Activated naive CD4-positive, alpha-beta T cell treated with anti-CD3 and anti-CD28 coated beads, Interleukin-2, amount 50 U/mL, for 16 hours (primary cell): ENCODE data around the gene CNKSR3.

ENCODE experiments used
- DNase-seq: peaks from one replicate; pipeline ENCODE4 v3.0.0-alpha.2; 2020

The CNKSR3 gene

GRCh38 chr6:154500769-154501577 is 9.5 kb downstream of the CNKSR3 start:
- no peak for DNase-seq

DNA sequence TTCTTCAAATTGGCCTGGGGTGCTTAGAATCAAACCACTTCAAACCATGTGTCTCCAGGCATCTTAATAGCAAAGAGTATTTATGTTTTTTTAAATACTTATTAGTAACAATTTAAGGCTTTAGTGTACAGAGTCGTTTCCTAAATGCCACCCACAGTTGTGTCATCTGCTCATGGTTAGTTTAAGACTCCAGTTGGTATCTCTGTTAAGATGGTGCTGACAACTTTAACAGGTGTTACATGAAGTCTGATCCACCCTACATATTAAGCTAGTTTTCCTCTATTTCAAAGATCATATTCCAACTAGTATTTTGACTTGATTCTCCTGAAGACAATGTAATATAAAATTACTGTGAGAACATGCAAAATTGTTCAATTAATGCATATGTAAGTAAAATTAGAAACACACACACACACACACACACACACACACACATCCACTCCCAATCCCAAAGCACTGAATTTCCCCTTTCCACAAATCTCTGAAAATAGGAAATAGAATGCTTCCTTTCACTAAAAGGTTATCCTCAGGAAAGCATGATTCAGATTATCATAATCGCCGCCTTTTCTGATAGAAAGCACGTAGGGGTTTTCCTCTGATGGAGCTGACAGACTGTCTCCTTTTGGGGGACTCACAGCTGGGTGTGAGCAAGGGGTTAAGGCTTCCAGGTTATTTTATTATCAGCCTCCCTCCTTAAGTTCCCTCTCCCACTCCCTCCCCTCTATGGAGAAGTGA is 10.5 kb downstream of the CNKSR3 start:
- no peak for DNase-seq

DNA sequence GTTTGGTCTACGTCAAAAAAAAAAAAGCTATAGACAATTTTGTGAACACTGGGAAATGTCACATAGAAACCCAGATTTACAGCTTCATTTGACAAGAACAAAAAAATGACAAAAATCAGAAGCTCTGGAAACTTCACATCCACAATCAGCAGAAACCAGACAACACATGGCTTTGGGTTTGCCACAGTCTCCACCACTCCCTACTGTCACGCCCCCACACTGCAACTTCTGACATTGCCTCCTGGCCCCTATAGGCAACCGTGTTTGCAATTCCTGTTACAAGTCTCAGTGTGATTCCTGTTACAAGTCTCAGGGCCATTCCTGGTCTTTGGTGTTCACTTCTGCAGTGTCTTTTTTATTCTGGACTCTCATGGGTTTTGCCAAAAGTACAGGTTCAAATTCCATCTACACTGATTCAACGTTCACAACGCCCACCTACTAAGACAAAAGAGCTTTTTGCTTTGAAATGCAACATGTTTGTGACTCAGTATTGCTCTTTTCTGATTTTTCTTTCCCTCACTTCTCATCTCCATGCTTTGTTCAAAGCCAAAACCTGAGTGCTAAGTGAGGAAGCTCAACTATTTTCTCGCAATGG is 12.0 kb downstream of the CNKSR3 start:
- DNase-seq: no peak

- no peak for DNase-seq
These were observed 13.5 kb downstream of the CNKSR3 start for GRCh38 chr6:154496793-154497517.

DNA sequence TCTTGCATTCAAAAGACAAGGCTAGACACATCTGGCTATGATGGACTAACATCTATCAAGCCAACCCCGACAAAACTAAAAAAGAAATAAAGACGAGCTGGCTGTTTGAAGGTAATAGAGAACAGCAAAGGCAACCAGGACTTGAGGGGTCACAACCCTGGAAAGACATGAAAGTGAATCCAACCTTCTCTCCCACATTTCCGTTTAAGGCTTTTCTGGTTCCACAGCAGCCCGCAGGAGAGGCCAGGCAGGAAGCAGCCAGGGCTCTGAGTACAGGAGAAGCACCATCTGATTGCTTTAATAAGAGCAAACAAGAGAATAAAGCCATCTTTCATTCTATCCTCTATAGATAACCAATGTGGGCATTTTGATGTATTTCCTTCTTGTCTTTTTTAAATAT is 14.3 kb downstream of the CNKSR3 start:
- DNase-seq: no peak

GRCh38 chr6:154494592-154495311 is 15.7 kb downstream of the CNKSR3 start:
- DNase-seq: no peak

DNA sequence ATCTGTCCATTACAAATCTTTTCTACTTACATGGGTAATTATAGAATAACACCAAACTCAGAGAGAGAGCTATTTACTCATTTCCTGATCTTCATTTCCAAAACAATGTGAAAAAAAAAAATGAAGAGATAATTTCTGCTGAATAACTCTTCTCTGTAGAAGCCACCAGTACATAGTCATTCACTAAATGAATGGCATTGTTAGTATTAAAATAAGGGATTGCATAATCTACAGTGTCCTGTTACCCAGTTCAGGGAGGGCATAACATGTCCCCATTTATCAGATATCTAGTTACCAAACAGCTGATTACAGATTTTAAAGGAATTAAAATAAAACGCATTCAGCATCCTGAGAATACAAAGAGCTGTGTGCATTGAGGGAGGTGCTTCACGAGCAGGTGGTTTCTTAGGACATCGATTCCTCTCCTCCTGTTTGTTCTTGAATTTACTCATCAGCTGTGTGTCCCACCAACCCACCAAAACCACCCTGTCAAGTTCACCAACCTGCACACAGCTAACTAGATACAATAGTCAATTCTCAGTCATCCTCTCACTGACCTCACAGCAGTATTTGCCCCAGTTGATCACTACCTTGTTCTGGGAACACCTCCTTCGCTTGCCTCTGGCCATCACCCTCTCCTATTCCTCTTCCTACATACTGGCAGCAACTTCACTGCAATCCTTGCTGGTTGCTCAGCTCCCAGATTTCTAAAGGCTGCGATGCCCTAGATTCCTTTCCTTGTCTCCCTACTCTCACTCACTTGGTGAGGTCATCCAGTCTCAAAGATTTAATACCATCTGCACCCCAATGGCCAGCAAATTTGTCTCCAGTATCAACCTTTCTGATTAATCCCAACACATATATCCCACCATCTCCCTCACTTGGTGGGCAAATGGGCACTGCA is 18.7 kb downstream of the CNKSR3 start:
- DNase-seq: no peak

GRCh38 chr6:154489822-154490221 is 20.7 kb downstream of the CNKSR3 start:
- DNase-seq: no peak

GRCh38 chr6:154488802-154489437 is 21.6 kb downstream of the CNKSR3 start:
- DNase-seq: no peak

DNA sequence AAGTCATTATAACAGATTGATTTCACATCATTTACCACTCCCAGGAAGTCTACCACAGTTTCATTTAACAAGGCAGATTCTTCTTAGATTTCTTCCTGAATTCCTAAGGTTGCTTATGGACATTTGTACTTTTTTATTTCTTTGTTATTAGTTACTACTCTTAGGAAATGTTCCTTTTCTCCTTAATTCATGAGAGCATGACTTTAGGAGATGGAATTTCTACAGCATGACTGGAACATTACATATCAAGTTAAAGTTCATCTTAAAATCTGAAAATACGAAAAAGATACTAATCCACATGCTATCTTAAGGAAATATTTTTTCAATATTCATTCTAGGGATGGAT is 22.3 kb downstream of the CNKSR3 start:
- DNase-seq: no peak

DNA sequence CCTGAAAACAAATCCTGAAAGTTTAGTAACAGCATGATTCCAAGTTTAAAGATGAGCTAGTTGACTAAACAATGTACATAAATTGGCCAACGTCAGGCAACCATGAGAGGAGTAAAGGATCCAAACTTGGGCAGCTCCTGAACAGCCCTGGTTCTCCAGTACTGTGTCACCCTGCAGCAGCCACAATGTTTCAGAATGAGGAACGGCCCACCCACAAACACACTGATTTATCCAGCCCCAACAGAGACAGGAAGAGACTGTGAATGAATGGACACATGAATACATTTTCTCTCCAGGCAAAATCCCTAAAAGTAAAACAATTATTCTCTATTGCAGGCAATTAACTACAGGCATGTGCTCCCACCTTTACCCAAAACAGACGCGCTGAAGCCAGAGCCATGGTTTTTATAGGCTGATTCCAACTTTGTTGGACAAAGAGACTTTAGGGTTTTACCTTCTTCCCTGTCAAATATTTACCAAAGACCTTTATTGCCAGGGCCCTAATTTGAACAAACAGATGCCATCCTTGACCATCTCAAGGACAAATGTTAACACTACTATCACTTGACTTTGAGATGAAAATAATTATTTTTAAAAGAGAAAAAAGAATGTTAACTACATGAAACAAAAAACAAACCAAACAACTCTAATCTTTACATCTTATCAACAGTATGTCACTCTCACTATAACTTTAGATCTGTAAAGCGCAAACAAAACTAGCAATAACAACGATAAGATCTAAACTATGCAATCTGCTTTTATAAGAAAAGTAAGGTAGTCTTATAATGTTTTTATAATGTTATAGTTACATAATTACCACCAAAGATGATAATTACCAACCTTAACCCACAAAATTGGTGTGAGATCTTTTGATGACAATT is 22.9 kb downstream of the CNKSR3 start:
- no peak for DNase-seq

DNA sequence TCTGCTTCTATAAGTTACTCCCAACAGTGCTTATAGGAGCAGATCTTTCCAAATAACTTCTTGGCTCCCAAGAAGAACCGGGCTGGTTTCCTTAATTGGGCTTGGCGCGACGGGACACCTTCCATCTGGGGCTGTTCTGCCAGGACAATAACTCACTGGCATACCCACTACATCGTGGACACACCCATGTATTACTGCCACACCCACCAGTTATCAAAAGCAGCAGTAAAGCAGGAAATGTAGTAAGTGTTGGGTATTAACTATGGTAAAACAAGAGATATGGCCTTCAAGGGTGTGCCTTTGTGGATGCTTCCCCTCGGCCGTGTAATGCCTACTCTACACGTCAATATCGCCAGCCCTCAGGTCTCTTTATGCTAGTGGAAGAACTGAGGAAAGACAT is 24.7 kb downstream of the CNKSR3 start:
- no peak for DNase-seq

DNA sequence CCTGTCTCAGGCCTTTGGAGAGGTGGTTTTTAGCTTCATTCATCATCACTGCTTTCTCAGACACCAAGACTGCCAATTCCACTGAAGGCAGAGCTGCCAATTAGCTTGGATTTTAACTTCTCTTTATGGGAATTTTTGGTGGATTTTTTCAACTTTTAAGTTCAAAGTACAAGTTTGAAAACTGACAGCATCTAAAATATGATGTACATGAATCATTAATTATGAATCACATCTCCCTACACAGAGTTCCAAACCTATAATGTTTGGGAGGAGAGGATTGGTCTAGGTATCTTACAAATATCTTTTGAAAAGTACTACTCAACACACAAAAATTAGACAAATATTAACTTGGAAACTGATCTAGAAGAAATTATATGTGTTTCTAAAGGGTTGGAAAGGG is 25.5 kb downstream of the CNKSR3 start:
- DNase-seq: no peak

DNA sequence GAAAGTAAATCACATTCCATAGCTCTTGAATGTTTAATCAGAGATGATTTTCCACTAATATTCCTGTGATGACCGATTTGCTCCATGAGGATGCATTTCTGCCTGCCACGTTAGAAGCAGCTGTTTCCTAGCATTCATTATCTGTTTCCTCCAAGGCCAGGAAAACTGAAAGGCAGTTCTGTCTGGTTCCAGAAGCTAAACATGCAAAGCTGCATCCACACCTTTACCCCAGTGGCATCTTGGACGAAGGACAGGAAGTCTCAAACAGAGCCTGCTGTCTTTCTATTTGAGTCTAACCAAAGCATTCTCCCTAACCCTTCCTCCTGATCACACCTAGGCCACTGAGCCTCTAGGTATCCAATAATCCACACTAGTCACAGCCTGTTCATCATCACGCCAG is 27.6 kb downstream of the CNKSR3 start:
- no peak for DNase-seq

GRCh38 chr6:154481521-154482013 is 28.9 kb downstream of the CNKSR3 start:
- DNase-seq: no peak

GRCh38 chr6:154479771-154480639 is 30.5 kb downstream of the CNKSR3 start:
- DNase-seq: no peak

- DNase-seq: no peak
These were observed 31.1 kb downstream of the CNKSR3 start for GRCh38 chr6:154479351-154479769.

DNA sequence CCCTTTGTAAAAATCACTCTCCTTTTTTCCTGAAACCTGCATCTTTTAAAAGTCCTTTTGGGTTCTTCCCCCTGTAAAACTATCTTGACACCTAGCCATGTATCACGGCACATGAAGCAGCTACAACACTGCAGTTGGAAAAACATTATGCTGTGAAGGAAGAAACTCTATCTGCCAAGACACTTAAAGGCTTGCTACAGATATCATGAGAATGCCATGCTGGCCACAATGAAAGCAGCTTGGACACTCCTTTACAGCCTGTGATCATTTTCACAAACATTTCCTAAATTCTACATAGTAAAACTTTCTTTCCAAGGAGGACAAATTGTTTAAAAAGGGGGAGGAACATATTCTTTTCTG is 31.8 kb downstream of the CNKSR3 start:
- no peak for DNase-seq
